HG03196 (cell line): ENCODE measurements around the gene ABHD2.
"Not testable (repeated sequence)": the region's sequence is repeated elsewhere in the genome, so short reads cannot be mapped to it uniquely, and the experiment has no call there.

ENCODE experiments used
- ATAC-seq: cut with Tn5 transposase; IDR thresholded peaks from one replicate; pipeline ENCODE4 v1.9.1; 2021; ENCODE audit not compliant: unreplicated experiment

The ABHD2 gene

GRCh38 chr15:89087830-89088604, at the start of gene ABHD2:
ABHD2 (plus strand) TSS chr15:89088456; CDS start chr15:89116328, 27,872 bp downstream.
- peak; percentile 95 for ATAC-seq

GRCh38 chr15:89039142-89039541, 49.1 kb upstream of the ABHD2 start:
- no peak for ATAC-seq

DNA sequence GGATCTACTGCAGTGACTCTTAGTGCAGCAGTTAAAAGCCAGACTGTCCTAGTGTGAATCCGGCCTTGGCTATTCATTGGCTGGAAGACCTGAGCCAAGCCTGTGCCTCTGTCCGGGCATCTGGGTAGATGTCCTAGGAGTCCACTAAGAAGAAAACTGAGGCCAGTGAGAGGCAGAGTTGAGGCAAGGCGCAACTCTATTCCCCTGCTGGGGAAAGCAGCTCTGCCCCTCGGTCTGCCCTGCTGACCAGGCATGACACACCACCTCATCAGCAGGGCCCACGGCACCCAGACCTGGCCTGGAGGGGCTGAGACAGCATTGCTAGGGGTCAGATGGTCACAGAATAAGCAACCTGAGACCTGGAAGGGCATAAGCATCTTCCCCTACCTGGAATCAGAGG, 46.7 kb upstream of the ABHD2 start:
- ATAC-seq, result no peak

DNA sequence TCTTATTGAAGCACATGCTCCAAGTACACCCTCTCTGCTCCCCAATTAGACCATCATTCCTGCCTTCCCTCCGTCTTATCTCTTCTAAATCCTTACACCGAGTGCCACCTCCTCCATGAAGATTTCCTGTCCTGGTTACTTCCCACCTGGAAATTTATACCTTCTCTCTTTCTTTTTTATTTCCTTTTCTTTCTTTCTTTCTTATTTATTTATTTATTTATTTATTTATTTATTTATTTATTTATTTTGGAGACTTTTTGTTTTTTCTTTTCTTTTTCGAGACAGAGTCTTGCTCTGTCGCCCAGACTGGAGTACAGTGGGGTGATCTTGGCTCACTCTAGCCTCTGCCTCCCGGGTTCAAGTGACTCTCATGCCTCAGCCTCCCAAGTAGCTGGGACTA, 45.9 kb upstream of the ABHD2 start:
- no peak for ATAC-seq

DNA sequence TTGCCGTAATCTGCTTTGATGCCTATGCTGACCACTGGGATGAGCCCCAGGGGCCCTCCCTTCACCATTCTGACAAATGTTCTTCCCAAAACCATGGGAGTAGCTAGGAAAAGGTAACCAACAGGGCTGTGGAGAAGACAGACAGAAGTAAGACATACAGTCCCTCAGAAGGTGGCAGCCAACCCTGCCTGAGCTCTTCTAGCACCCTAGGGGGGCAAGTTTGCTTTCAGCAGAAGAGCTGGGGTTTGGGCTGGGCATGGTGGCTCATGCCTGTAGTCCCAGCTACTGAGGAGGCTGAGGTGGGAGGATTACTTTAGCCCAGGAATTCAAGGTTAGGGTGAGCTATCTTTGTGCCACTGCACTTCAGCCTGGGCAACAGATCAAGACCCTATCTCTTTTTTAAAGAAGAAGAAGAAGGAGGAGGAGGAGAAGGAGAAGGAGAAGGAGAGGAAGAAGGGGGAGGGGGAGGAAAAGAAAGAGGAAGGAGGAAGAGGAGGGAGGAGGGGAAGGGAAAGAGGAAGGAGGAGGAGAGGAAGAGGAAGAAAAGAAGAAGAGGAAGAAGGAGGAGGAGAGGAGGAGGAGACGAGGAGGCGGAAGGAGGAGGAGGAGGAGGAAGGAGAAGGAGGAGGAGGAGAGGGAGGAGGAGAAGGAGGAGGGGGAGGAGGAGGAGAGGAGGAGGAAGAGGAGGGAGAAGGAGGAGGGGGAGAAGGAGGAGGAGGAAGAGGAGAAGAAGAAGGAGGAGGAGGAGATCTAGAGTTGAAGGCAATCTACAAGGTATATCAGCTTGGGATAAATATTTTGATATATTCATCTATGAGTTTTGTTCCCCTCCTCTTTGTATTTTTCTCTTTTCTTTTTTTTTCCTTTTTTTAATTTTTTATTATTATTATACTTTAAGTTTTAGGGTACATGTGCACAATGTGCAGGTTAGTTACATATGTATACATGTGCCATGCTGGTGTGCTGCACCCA, 44.9 kb upstream of the ABHD2 start:
- ATAC-seq, result no peak

GRCh38 chr15:89049016-89049666, 39.1 kb upstream of the ABHD2 start:
- ATAC-seq, result not testable (repeated sequence)

- no peak for ATAC-seq
Measured at GRCh38 chr15:89051875-89052274, 36.4 kb upstream of the ABHD2 start.

DNA sequence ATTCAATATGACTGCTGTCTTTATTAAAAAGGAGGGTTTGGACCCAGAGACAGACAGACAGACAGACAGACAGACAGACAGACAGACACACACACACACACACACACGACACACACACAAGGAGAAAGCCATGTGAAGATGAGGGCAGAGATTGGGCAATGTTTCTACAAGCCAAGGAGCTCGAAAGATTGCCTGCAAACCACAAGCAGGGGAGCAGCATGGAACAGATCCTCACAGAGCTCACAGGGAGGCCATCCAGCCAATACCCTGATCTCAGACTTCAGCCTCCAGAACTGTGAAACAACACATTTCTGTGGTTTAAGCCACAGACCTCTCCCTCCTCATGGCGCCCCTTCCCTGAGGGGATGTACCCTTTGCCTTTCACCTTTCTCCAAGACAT, 35.8 kb upstream of the ABHD2 start:
- ATAC-seq, result no peak

DNA sequence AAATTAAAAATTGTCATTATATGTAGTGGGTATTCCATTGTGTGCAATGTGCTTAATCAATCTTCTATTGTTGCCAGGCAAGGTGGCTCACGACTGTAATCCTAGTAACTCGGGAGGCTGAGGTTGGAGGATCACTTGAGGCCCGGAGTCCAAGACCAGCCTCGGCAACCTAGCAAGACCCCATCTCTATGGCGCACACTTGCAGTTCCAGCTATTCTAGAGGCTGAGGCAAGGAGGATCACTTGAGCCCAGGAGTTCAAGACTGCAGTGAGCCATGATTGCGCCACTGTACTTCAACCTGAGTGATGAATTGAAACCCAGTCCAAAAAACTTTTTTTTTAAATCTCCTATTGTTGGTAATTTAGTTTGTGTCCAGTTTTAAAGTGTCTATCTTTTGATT, 33.4 kb upstream of the ABHD2 start:
- ATAC-seq, result no peak

DNA sequence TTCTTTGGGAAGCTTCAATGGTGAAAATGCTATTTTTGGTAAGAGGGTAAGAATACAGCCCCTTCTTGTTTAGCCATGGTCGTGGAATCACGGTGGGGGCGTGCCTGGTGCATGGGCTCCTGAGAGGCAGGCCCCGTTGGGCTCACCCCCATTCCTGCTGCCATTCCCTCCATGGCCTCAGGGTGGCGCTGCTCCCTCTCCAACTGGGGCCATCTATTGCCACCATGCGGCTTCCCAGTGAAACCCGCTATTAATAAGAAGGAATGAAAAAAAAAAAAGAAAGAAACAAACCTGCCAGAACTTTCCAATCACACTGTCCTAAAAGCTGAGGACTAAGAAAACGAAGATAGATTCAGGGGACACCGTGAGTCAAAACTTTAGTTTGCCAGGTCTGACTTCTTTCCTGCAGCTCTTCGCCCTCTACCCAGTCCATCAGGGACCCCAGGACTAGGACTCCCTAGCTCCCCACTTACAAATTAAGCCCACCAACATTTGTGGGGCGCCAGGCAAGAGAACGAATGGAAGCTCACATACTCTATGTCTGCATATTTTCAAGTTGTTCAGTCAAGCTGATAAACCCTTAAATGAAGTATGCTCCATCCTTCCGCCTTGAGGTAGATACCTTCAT, 30.6 kb upstream of the ABHD2 start:
- ATAC-seq, result no peak

- no peak for ATAC-seq
Measured at GRCh38 chr15:89058376-89058775, 29.9 kb upstream of the ABHD2 start.

DNA sequence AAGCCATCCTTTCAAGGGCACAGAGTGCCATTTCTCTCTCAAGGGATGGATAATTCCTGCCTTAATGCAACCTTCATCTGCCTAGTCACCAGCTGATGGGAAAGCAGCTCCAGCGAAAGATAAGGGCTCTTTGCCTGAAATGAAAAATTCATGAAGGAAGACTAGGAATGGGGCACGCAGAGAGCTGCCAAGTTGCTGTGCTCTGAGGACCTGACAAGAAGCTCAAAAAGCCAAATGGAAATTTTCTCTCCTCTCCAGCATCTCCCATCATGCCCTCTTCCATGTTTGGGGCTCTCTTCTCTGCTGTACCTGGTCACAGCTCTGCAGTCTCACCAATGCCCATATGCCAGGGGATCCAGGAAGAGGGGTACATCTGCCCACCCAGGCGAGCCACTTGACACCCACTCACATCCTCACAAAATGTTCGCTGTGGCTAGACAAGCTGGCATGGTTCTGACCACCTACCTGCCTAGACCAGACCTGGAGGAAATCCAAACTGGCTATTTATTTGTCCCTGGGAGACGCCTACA, 29.3 kb upstream of the ABHD2 start:
- no peak for ATAC-seq

DNA sequence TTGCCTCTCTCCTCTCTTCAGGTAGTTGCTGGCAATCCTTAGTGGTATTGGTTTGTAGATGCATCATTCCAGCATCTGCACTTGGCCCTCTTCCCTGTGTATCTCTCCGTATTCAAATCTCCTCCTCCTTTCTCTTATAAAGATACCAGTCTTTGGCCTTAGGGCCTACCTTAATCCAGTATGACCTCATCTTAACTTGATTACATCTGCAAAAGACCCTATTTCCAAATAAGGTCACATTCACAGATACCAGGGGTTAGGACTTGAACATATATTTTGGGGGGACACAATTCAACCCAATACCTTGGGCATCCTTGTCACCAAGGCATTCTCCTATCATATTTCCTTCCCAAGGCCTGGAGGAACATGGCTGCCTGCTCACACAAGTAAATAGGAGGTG, 22.0 kb upstream of the ABHD2 start:
- ATAC-seq, result no peak

- ATAC-seq, result peak; percentile 41
Measured at GRCh38 chr15:89067751-89068150, 20.5 kb upstream of the ABHD2 start.

DNA sequence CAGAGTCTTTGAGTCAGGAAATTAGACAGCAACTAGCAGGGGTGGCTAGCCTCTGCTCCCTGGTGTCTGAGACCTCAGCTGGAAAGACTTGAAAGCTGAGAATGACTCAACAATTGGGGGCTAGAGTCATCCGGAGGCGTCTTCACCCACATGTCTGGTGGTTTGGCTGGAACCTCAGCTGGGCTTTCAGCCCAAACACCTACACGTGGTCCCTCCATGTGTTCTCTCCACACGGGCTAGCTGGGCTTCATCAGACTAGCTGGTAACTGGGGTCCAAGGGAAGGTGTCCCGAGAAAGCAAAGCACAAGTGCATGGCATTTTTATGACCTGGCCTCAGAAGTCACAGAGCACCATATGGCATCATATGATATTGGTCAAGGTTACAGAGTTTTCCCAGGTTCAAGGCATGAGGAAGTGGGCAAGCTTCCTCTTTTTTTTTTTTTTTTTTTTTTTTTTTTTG, 19.9 kb upstream of the ABHD2 start:
- peak; percentile 77 for ATAC-seq

DNA sequence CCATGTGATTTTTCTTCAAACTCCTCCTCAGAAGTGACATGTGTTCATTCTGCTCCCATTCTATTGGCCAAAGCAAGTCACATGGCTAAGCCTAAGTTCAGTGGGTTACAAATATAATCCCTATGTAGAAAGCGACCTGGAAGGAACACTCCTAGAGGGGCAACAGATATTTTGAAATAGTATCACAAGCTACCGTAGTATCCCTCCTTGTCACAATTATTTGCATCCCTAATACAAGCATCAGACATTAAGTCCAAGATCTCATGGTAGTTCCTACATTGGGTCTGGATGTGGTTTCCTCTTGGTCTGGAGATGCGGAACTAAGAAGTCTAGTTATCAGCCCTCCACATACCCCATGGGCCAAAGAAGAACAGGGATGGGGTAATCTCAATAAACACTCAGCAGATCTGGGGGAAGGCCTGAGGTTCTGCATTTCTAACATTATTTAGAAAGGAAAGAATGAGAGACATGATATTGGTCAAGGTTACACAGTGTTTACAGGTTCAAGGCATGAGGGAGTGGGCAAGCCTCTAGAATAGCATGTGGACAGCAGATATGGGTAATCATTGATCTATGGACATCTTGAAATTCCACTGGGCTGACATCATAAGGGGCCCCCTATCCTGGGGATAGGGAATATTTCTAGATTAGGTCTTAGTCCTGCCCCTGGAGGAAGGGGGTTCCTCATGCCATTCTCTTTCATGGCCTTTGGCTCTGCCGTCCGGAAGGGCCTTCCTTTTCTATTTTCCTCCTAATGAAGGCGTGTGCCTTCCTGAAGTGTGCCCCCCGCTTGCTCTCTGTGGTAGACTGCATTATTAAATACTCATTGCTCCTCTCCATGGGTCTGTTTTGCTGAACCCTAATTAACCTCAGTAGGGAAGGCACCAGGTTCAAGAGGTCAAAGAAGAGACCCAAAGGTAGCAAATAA, 17.8 kb upstream of the ABHD2 start:
- ATAC-seq, result no peak

DNA sequence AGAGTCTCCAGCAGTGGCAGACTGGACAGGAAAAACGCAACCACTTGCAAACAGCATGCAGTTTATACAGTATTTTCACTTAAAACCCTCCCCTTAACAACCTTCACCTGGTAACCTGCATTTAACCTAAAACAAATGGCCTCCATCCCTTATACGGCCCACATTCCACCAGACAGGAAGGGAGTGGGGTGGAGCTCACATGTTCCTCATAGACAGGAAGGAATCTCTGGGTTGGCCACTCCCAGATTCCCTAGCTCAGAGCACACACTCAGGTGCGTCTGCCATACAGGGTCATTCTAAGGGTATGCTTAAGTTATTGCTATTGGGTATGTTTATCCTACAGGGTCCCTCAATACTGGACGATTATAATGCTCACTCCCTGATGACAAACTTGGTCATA, 16.8 kb upstream of the ABHD2 start:
- no peak for ATAC-seq

- ATAC-seq, result no peak
Measured at GRCh38 chr15:89072277-89072869, 15.9 kb upstream of the ABHD2 start.

DNA sequence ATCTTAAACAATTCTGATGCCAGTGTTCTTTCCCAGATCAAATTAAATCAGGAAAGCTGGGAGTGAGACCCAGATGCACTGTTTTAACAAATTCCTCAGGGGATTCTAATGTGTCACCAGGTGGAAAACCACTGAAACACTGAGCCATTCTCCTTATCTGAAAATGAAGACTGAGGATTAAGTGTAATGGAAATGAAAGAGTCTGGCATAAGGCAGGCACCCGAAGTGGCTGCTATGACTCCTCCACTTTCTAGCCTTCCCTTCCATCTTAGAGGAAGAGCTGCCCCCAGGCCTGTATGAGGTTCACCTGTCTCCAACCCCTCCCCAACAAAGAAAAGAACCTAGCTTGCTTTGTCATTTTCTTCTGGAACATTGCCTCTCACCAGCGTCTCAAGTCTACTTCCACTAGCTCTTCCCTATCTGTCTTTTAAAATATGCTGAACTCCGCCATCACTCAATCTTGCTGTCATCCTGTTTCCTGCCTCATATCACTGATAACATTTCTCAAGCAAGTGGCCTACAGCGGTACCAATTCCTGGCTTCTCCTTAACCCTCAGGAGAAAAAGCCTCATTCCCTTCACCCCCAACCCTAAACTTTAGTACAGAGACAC, 13.7 kb upstream of the ABHD2 start:
- no peak for ATAC-seq
